Glutamatergic neuron (in vitro differentiated cells): ENCODE results near the gene ZRANB3. TPM values are rescaled to one million over a fixed set of nuclear protein-coding genes. Genes with fewer than 3 reads are reported as not detected.

Experiments used
- DNase-seq: peaks from one replicate; pipeline ENCODE4 v3.0.0; 2022
- H3K27ac Mint-ChIP-seq: one replicate; pipeline ENCODE4 v1.8.0; 2020; ENCODE audit warnings: mild to moderate bottlenecking, mixed read lengths, inconsistent platforms; ENCODE audit not compliant: unreplicated experiment
- H3K27me3 Mint-ChIP-seq: one replicate; pipeline ENCODE4 v1.8.0; 2020; ENCODE audit warnings: mild to moderate bottlenecking, moderate library complexity, mixed read lengths, inconsistent platforms; ENCODE audit not compliant: unreplicated experiment
- H3K36me3 Mint-ChIP-seq: one replicate; pipeline ENCODE4 v1.8.0; 2020; ENCODE audit warnings: mild to moderate bottlenecking, mixed read lengths, inconsistent platforms; ENCODE audit not compliant: unreplicated experiment
- H3K4me1 Mint-ChIP-seq: one replicate; pipeline ENCODE4 v1.8.0; 2020; ENCODE audit warnings: mild to moderate bottlenecking, low read depth, mixed read lengths, inconsistent platforms; ENCODE audit not compliant: unreplicated experiment
- H3K4me3 Mint-ChIP-seq: one replicate; pipeline ENCODE4 v1.8.0; 2020; ENCODE audit warnings: mild to moderate bottlenecking, mixed read lengths, inconsistent platforms; ENCODE audit not compliant: unreplicated experiment
- H3K9me3 Mint-ChIP-seq: one replicate; pipeline ENCODE4 v1.8.0; 2020; ENCODE audit warnings: mild to moderate bottlenecking, moderate library complexity, mixed read lengths, inconsistent platforms; ENCODE audit not compliant: unreplicated experiment
- CTCF ChIP-seq: fragments of 200-600 bp; sonication (generic); IDR thresholded peaks from one replicate; pipeline ENCODE4 v1.5.0; 2021; ENCODE audit not compliant: partially characterized antibody, unreplicated experiment
- total RNA-seq: library from RNA; stranded (reverse); fragmentation: NEBNext Ultra II Directional; extraction: Animal tissue kit (Norgen Biotek cat#: 25700); gene quantifications from one replicate; pipeline ENCODE4 v1.2.1, GENCODE V29; 2021; ENCODE audit not compliant: unreplicated experiment

The ZRANB3 gene
- total RNA-seq, 1 donor from 2014 or later: 10.7 TPM

- Mint-ChIP-seq H3K4me1 (peaks cover 12% of the 10 kb centered on the region), H3K36me3 (peaks cover under 1% of the 10 kb centered on the region), H3K9me3 (peaks cover 3% of the 10 kb centered on the region), H3K4me3 (no peak overlapping the region), H3K27me3 (peaks cover 6% of the 10 kb centered on the region), H3K27ac (no peak overlapping the region)
- no peak for DNase-seq
- TF ChIP-seq CTCF: no peak
These were observed 332.5 kb downstream of the ZRANB3 start for GRCh38 chr2:135198481-135198880.

GRCh38 chr2:135190799-135191198 lies 340.2 kb downstream of the ZRANB3 start:
- Mint-ChIP-seq H3K4me1 (peaks cover 8% of the 10 kb centered on the region), H3K4me3 (no peak overlapping the region), H3K27me3 (peaks cover 4% of the 10 kb centered on the region), H3K9me3 (peaks cover 11% of the 10 kb centered on the region), H3K36me3 (peaks cover 44% of the 10 kb centered on the region), H3K27ac (no peak overlapping the region)
- DNase-seq: no peak
- TF ChIP-seq CTCF: no peak

GRCh38 chr2:135189148-135189547 lies 341.9 kb downstream of the ZRANB3 start:
- DNase-seq: no peak
- Mint-ChIP-seq H3K4me3 (no peak overlapping the region), H3K27me3 (peaks cover 2% of the 10 kb centered on the region), H3K27ac (no peak overlapping the region), H3K36me3 (peaks cover 49% of the 10 kb centered on the region), H3K4me1 (no peaks in the 10 kb centered on the region), H3K9me3 (peaks cover 8% of the 10 kb centered on the region)
- no peak for TF ChIP-seq CTCF

GRCh38 chr2:135187270-135187669 lies 343.7 kb downstream of the ZRANB3 start:
- no peak overlapping the region for H3K4me3 Mint-ChIP-seq
- H3K9me3 Mint-ChIP-seq: peaks cover 8% of the 10 kb centered on the region
- H3K36me3 Mint-ChIP-seq: peaks cover 38% of the 10 kb centered on the region
- DNase-seq: no peak
- no peak for TF ChIP-seq CTCF
- H3K27ac Mint-ChIP-seq: no peak overlapping the region
- peaks cover 4% of the 10 kb centered on the region for H3K4me1 Mint-ChIP-seq
- H3K27me3 Mint-ChIP-seq: peaks cover 2% of the 10 kb centered on the region

- no peak for TF ChIP-seq CTCF
- no peak overlapping the region for H3K4me3 Mint-ChIP-seq
- DNase-seq: no peak
- H3K36me3 Mint-ChIP-seq: peaks cover 31% of the 10 kb centered on the region
- no peak overlapping the region for H3K27ac Mint-ChIP-seq
- peaks cover 2% of the 10 kb centered on the region for H3K27me3 Mint-ChIP-seq
- H3K4me1 Mint-ChIP-seq: peaks cover 17% of the 10 kb centered on the region
- H3K9me3 Mint-ChIP-seq: peaks cover 3% of the 10 kb centered on the region
These were observed 345.0 kb downstream of the ZRANB3 start for GRCh38 chr2:135186054-135186453.
